IMR-90 (cell line): ENCODE measurements around the gene CNOT3. TPM values are rescaled to one million over a fixed set of nuclear protein-coding genes. Genes with fewer than 3 reads are reported as not detected.

Experiments used
- ATAC-seq: fragments of 200-7000 bp; cut with Tn5 transposase; 2 replicates; pipeline ENCODE4 v1.9.1; 2020; ENCODE audit warnings: low read depth, mild to moderate bottlenecking, moderate library complexity
- BruUV-seq: library from RNA; stranded (reverse); fragments of 400-500 nt; replicated peaks from 2 replicates; lab custom pipeline; 2021; lab: Mats Ljungman, UMichigan
- CTCF ChIA-PET: fragments of 300-600 bp; formaldehyde crosslinking; extraction: SDS; loops from one replicate; lab custom pipeline; 2021; ENCODE audit warnings: antibody characterized with exemption; lab: Yijun Ruan, JAX
- POLR2A ChIA-PET: fragments of 300-600 bp; sonication (Branson Sonifier 250); formaldehyde crosslinking; loops from one replicate; lab custom pipeline; 2022; ENCODE audit warnings: antibody characterized with exemption; ENCODE audit not compliant: unreplicated experiment; lab: Charles Lee
- DNase-seq: peaks from one replicate; pipeline ENCODE4 v3.0.0; 2013
- H2AFZ ChIP-seq: replicated peaks from 2 replicates; pipeline ENCODE3; 2013; ENCODE audit warnings: low read length, mild to moderate bottlenecking; ENCODE audit not compliant: poor library complexity
- H2AK5ac ChIP-seq: 2 replicates; pipeline ENCODE4 v1.6.1; 2013; ENCODE audit warnings: low read depth, low read length, inconsistent platforms
- H2AK9ac ChIP-seq: replicated peaks from 2 replicates; pipeline ENCODE3; 2013; ENCODE audit warnings: mild to moderate bottlenecking, low read depth, low read length, moderate library complexity; ENCODE audit not compliant: poor library complexity
- H2BK120ac ChIP-seq: 2 replicates; pipeline ENCODE4 v1.6.1; 2013; ENCODE audit warnings: low read depth, low read length, inconsistent platforms
- H2BK15ac ChIP-seq: 3 replicates; pipeline ENCODE4 v1.6.1; 2013; ENCODE audit warnings: low read depth, low read length, inconsistent platforms
- H2BK20ac ChIP-seq: 2 replicates; pipeline ENCODE4 v1.6.1; 2013; ENCODE audit warnings: low read depth, mild to moderate bottlenecking, inconsistent platforms, low read length, moderate library complexity
- H2BK5ac ChIP-seq: 2 replicates; pipeline ENCODE4 v1.6.1; 2013; ENCODE audit warnings: mild to moderate bottlenecking, low read depth, low read length, inconsistent platforms; ENCODE audit not compliant: poor library complexity, severe bottlenecking
- H3K14ac ChIP-seq: replicated peaks from 2 replicates; pipeline ENCODE4 v1.6.1; 2013; ENCODE audit warnings: low read depth, low read length, inconsistent platforms
- H3K18ac ChIP-seq: 2 replicates; pipeline ENCODE4 v1.6.1; 2013; ENCODE audit warnings: low read depth, low read length, control low read depth
- H3K23ac ChIP-seq: 2 replicates; pipeline ENCODE4 v1.6.1; 2013; ENCODE audit warnings: low read depth, low read length, inconsistent platforms
- H3K27ac ChIP-seq: 2 replicates; pipeline ENCODE4 v1.5.1; 2013; ENCODE audit warnings: mild to moderate bottlenecking, control low read depth, low read length; ENCODE audit not compliant: insufficient read depth
- H3K27me3 ChIP-seq: 2 replicates; pipeline ENCODE4 v1.6.1; 2013; ENCODE audit warnings: low read length; ENCODE audit not compliant: control insufficient read depth, insufficient read depth
- H3K36me3 ChIP-seq: 2 replicates; pipeline ENCODE4 v1.6.1; 2013; ENCODE audit warnings: low read length, mixed read lengths; ENCODE audit not compliant: control insufficient read depth, insufficient read depth
- H3K4ac ChIP-seq: 2 replicates; pipeline ENCODE4 v1.6.1; 2013; ENCODE audit warnings: low read depth, low read length, inconsistent platforms
- H3K4me1 ChIP-seq: 2 replicates; pipeline ENCODE4 v1.6.1; 2013; ENCODE audit warnings: low read length, mixed read lengths; ENCODE audit not compliant: control insufficient read depth, insufficient read depth
- H3K4me2 ChIP-seq: 2 replicates; pipeline ENCODE4 v1.6.1; 2013; ENCODE audit warnings: low read depth, mild to moderate bottlenecking, control low read depth, low read length, moderate library complexity
- H3K4me3 ChIP-seq: 2 replicates; pipeline ENCODE4 v1.5.1; 2013; ENCODE audit warnings: low read depth, mild to moderate bottlenecking, control low read depth, low read length, moderate library complexity; ENCODE audit not compliant: insufficient read depth
- H3K56ac ChIP-seq: 2 replicates; pipeline ENCODE4 v1.6.1; 2013; ENCODE audit warnings: low read length, inconsistent platforms; ENCODE audit not compliant: insufficient read depth; ENCODE audit errors: extremely low read depth
- H3K79me1 ChIP-seq, 2 experiments: 2 replicates each; pipeline ENCODE4 v1.6.1; 2013; ENCODE audit warnings: low read length in 2 of 2, inconsistent platforms in 1 of 2, low read depth in 1 of 2
- H3K9ac ChIP-seq: 2 replicates; pipeline ENCODE4 v1.6.1; 2013; ENCODE audit warnings: low read depth, low read length, control low read depth
- H3K9me1 ChIP-seq: 2 replicates; pipeline ENCODE4 v1.6.1; 2013; ENCODE audit warnings: low read length, inconsistent platforms; ENCODE audit not compliant: insufficient read depth
- H3K9me3 ChIP-seq: 2 replicates; pipeline ENCODE4 v1.6.1; 2013; ENCODE audit warnings: low read length; ENCODE audit not compliant: control insufficient read depth, insufficient read depth
- H4K20me1 ChIP-seq: 2 replicates; pipeline ENCODE4 v1.6.1; 2013; ENCODE audit warnings: low read length, inconsistent platforms; ENCODE audit not compliant: insufficient read depth
- H4K5ac ChIP-seq: 2 replicates; pipeline ENCODE4 v1.6.1; 2013; ENCODE audit warnings: mild to moderate bottlenecking, low read depth, low read length, control low read depth
- H4K8ac ChIP-seq, 2 experiments: 2 replicates each; pipeline ENCODE4 v1.6.1; 2013; ENCODE audit warnings: low read depth in 2 of 2, low read length in 2 of 2, control low read depth in 1 of 2, inconsistent platforms in 1 of 2
- H4K91ac ChIP-seq: 2 replicates; pipeline ENCODE4 v1.6.1; 2013; ENCODE audit warnings: low read depth, low read length, inconsistent platforms; ENCODE audit not compliant: insufficient read depth
- FOS ChIP-seq: fragments of 150-350 bp; IDR thresholded peaks from 2 replicates; pipeline ENCODE4 v1.6.1; 2016; ENCODE audit warnings: low read depth, low read length
- MAZ ChIP-seq: IDR thresholded peaks from 2 replicates; pipeline ENCODE4 v1.6.1; 2012; ENCODE audit warnings: low read depth, mild to moderate bottlenecking, low read length, improper control_type of control experiment, moderate library complexity, borderline replicate concordance
- MXI1 ChIP-seq: IDR thresholded peaks from 2 replicates; pipeline ENCODE4 v1.6.1; 2012; ENCODE audit warnings: low read depth, mild to moderate bottlenecking, low read length, moderate library complexity, borderline replicate concordance
- NFE2L2 ChIP-seq: fragments of 150-350 bp; IDR thresholded peaks from 2 replicates; pipeline ENCODE4 v1.6.1; 2016; ENCODE audit warnings: low read depth, mild to moderate bottlenecking, low read length
- POLR2A ChIP-seq: IDR thresholded peaks from 2 replicates; pipeline ENCODE4 v1.6.1; 2012; ENCODE audit warnings: mild to moderate bottlenecking, low read depth, low read length
- RAD21 ChIP-seq: IDR thresholded peaks from 2 replicates; pipeline ENCODE4 v1.6.1; 2012; ENCODE audit warnings: low read length, improper control_type of control experiment
- RCOR1 ChIP-seq: IDR thresholded peaks from 2 replicates; pipeline ENCODE4 v1.6.1; 2012; ENCODE audit warnings: mild to moderate bottlenecking, low read length, improper control_type of control experiment; ENCODE audit not compliant: insufficient replicate concordance
- WGBS, 2 experiments: methylation state at CpG; one replicate each; pipeline versions ENCODE4 v1.1.5 to v1.1.7; 2013; ENCODE audit warnings: missing lambda C conversion rate in 2 of 2; ENCODE audit not compliant: insufficient read length in 1 of 2; ENCODE audit errors: extremely low coverage in 2 of 2; 5-methylcytosine and 5-hydroxymethylcytosine counted together
- dilution Hi-C: fragments of 300-500 bp; cut with HindIII; formaldehyde crosslinking; loops from one replicate; pipeline ENCODE4 v1.14.3; 2018; ENCODE audit warnings: low sequenced_read_pairs; ENCODE audit not compliant: unreplicated experiment
- in situ Hi-C: fragments of 300-500 bp; cut with MboI; formaldehyde crosslinking; loops from 3 replicates; pipeline ENCODE4 v1.14.3; 2019; ENCODE audit warnings: low sequenced_read_pairs, inconsistent platforms, mixed read lengths
- intact Hi-C: fragments of 100-400 bp; cut with micrococcal nuclease; formaldehyde crosslinking; loops from 2 replicates; pipeline ENCODE4 v1.10.0; 2022
- polyA plus RNA-seq, 3 experiments: library from polyadenylated mRNA; depleted of rRNA; stranded (reverse); fragments of >200 nt; gene quantifications; 2 replicates each; pipeline ENCODE4 v1.2.3, GENCODE V29; 2012; ENCODE audit warnings: low replicate concordance in 1 of 3
- total RNA-seq: library from RNA; depleted of rRNA; stranded (reverse); fragments of >200 nt; gene quantifications from 2 replicates; pipeline ENCODE4 v1.2.3, GENCODE V29; 2012
- TF ChIP-seq, protein P1 (sequence below): conservative IDR thresholded peaks from 2 replicates; pipeline ENCODE4 v1.5.1; 2012; ENCODE audit warnings: mild to moderate bottlenecking, low read depth, low read length, improper control_type of control experiment

The CNOT3 gene
- total and polyA plus RNA-seq, 2 of the 4 experiments (the other 2 are of a cell fraction), result 5.4 to 26.7 TPM

DNA sequence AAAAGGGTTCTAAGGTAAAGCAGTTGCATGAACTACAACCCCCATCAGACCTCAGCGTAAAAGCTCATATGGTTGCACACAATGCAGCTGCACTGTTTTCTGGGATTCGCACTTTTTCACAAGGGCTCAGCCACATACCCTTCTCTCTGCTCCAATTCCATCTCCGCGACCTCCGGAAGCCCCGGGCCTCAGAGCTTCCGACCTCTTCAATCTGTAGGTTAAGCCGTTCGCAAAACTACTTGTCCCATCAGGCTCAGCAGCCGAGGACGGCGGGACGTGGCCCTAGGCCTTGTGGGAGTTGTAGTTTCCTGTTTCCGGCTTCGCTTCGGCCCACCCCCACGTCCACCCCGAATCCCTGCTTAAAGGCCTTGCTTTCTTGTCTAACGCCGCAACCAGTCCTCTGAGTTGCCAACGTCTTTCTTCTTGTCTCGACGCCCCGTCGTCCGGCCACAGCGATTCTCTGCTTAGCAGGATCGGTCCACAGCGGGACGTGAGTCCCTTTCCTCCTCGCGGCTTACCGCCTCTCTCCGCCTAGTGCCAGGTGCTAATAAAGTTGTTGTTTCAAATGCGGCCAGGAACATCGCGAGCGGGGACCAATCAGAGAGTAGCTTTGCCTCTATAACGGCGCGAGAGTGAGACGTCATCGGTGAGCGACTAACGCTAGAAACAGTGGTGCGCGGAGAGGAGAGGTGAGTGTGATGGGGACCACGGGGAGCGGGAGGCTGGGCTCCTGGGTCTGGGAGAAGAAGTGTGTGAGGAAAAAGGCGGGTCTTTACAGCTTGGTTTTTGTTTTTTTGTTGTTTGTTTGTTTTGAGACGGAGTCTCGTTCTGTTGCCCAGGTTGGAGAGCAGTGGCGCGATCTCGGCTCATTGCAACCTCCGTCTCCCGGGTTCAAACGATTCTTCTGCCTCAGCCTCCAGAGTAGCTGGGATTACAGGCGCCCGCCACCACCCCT lies 22.2 kb upstream of the CNOT3 start, which contains the start of the genes PRPF31 and TFPT:
PRPF31 (plus strand) TSS at position 646 of the 955 bp plus-strand sequence. CDS start 2,525 bp downstream, outside the sequence.
TFPT (minus strand) TSS at position 549 of the 955 bp plus-strand sequence; CDS start at position 161, 388 bp downstream.
- CTCF ChIA-PET, result interaction anchor here (0.6 kb wide), 1 partner anchor 366 kb away, joined by 5 read pairs; no protein-coding TSS in a partner anchor
- peak within 1 kb of the TSS; percentile 98 for H3K4me2 ChIP-seq
- peak within 1 kb of the TSS; percentile 58; the same call in 1 of the 3 replicates for H2BK15ac ChIP-seq
- peak within 1 kb of the TSS; percentile 94 for H3K27ac ChIP-seq
- no TSS peak for BruUV-seq
- H3K36me3 ChIP-seq, result peaks cover 22% of the 10 kb centered on the region
- peaks cover 6% of the 10 kb centered on the region for H3K4me1 ChIP-seq
- peak within 1 kb of the TSS; percentile 83 for H2BK120ac ChIP-seq
- POLR2A ChIA-PET, result interaction anchor here (1.1 kb wide), 1 partner anchor 22 kb away, joined by 3 read pairs; the partner anchor contains the start of gene CNOT3
- dilution Hi-C loops (no loop called here), intact Hi-C loops (loop anchor here (1.0 to 2.0 kb wide), 2 partner anchors 21 to 116 kb away; partner anchors contain the start of gene CNOT3), in situ Hi-C loops (loop anchor here (25.0 kb wide), 1 partner anchor 347 kb away; the partner anchor contains the start of genes CDC42EP5 and LENG9)
- H3K9ac ChIP-seq, result peak within 1 kb of the TSS; percentile 94
- no peaks in the 10 kb centered on the region for H3K27me3 ChIP-seq
- peak within 1 kb of the TSS; percentile 97 for H3K14ac ChIP-seq
- H3K9me3 ChIP-seq, result no peaks in the 10 kb centered on the region
- H2AFZ ChIP-seq, result peak within 1 kb of the TSS; percentile 99
- H3K4me3 ChIP-seq, result peak within 1 kb of the TSS; percentile 61
- H2BK20ac ChIP-seq, result peak within 1 kb of the TSS; percentile 47; the same call in 1 of the 2 replicates
- ATAC-seq, result peak; percentile 97
- H4K91ac ChIP-seq, result peak within 1 kb of the TSS; percentile 93
- H4K20me1 ChIP-seq, result no peaks in the 10 kb centered on the region
- H3K79me1 ChIP-seq, result peaks cover 28 to 58% of the 10 kb centered on the region in 2 experiments
- peak within 1 kb of the TSS; percentile 91 for H3K4ac ChIP-seq
- peak; percentile 98 for DNase-seq
- peak within 1 kb of the TSS; percentile 91 for H3K23ac ChIP-seq
- H3K9me1 ChIP-seq, result no peaks in the 10 kb centered on the region
- peak within 1 kb of the TSS; percentile 97 for H2AK9ac ChIP-seq
- peak within 1 kb of the TSS; percentile 69 to 98 for H4K8ac ChIP-seq
- H3K18ac ChIP-seq, result peak within 1 kb of the TSS; percentile 76
- TF ChIP-seq POLR2A, result peak; percentile 68; the same call in 1 of the 2 replicates
- no peak for TF ChIP-seq RAD21
- no peak for TF ChIP-seq RCOR1
- peak; percentile 58; the same call in 1 of the 2 replicates for TF ChIP-seq FOS
- peak; percentile 75; the same call in 1 of the 2 replicates for TF ChIP-seq MAZ
- TF ChIP-seq NFE2L2, result no peak
- TF ChIP-seq, protein P1, sequence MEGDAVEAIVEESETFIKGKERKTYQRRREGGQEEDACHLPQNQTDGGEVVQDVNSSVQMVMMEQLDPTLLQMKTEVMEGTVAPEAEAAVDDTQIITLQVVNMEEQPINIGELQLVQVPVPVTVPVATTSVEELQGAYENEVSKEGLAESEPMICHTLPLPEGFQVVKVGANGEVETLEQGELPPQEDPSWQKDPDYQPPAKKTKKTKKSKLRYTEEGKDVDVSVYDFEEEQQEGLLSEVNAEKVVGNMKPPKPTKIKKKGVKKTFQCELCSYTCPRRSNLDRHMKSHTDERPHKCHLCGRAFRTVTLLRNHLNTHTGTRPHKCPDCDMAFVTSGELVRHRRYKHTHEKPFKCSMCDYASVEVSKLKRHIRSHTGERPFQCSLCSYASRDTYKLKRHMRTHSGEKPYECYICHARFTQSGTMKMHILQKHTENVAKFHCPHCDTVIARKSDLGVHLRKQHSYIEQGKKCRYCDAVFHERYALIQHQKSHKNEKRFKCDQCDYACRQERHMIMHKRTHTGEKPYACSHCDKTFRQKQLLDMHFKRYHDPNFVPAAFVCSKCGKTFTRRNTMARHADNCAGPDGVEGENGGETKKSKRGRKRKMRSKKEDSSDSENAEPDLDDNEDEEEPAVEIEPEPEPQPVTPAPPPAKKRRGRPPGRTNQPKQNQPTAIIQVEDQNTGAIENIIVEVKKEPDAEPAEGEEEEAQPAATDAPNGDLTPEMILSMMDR, result no peak
- TF ChIP-seq MXI1, result peak; percentile 95
- H2AK5ac ChIP-seq, result peak within 1 kb of the TSS; percentile 95
- H2BK5ac ChIP-seq, result peak within 1 kb of the TSS; percentile 95
- peak within 1 kb of the TSS; percentile 83 for H4K5ac ChIP-seq
- peak within 1 kb of the TSS; percentile 94 for H3K56ac ChIP-seq
- 0% methylated on average over 23 of the region's 60 CpGs; no CpG with 5 or more reads in 1 of the 2 experiments for WGBS, 2 experiments
